Measurements from ENCODE around the gene HAUS6.

Gene HAUS6

GRCh38 chr9:19127871-19128500, 25.3 kb upstream of the HAUS6 start:
- TF ChIP-seq CTCF (IDR thresholded peaks at IDR 0.05; ENCODE audit: low read depth, low read length, missing control alignments), result no peak
- DNase-seq (ENCODE audit: low read depth), result no peak
- H3K4me3 ChIP-seq (ENCODE audit: low read depth, low read length), result peak overlapping the region; percentile 83

- no peak overlapping the region for H3K4me3 ChIP-seq (ENCODE audit: low read depth, low read length)
Measured at GRCh38 chr9:19124430-19124793, 21.7 kb upstream of the HAUS6 start.

GRCh38 chr9:19122490-19123042, 19.9 kb upstream of the HAUS6 start:
- no peak for DNase-seq (ENCODE audit: low read depth)
- no peak for TF ChIP-seq CTCF (IDR thresholded peaks at IDR 0.05; ENCODE audit: low read depth, low read length, missing control alignments)
- no peak overlapping the region for H3K4me3 ChIP-seq (ENCODE audit: low read depth, low read length)

More at GRCh38 chr9:19124430-19124793, 21.7 kb upstream of the HAUS6 start:
- no peak for DNase-seq (ENCODE audit: low read depth)
- no peak for TF ChIP-seq CTCF (IDR thresholded peaks at IDR 0.05; ENCODE audit: low read depth, low read length, missing control alignments)

- no peak for DNase-seq (ENCODE audit: low read depth)
- no peak overlapping the region for H3K4me3 ChIP-seq (ENCODE audit: low read depth, low read length)
- TF ChIP-seq CTCF (IDR thresholded peaks at IDR 0.05; ENCODE audit: low read depth, low read length, missing control alignments), result no peak
Measured at GRCh38 chr9:19120877-19121276, 18.2 kb upstream of the HAUS6 start.

GRCh38 chr9:19119801-19120440, 17.2 kb upstream of the HAUS6 start:
- DNase-seq (ENCODE audit: low read depth), result no peak
- peak; percentile 1 for TF ChIP-seq CTCF (IDR thresholded peaks at IDR 0.05; ENCODE audit: low read depth, low read length, missing control alignments)
- H3K4me3 ChIP-seq (ENCODE audit: low read depth, low read length), result no peak overlapping the region

GRCh38 chr9:19119246-19119645, 16.5 kb upstream of the HAUS6 start:
- no peak for DNase-seq (ENCODE audit: low read depth)
- no peak overlapping the region for H3K4me3 ChIP-seq (ENCODE audit: low read depth, low read length)
- TF ChIP-seq CTCF (IDR thresholded peaks at IDR 0.05; ENCODE audit: low read depth, low read length, missing control alignments), result no peak

All from GM12864 (cell line).